Activated naive CD8-positive, alpha-beta T cell treated with anti-CD3 and anti-CD28 coated beads, Interleukin-2, amount 50 U/mL, for 24 hours (primary cell): ENCODE data around the gene MYO15B.
"Not testable (repeated sequence)": the region's sequence is repeated elsewhere in the genome, so short reads cannot be mapped to it uniquely, and the experiment has no call there.

Source experiments
- ATAC-seq: fragments of 150-1000 bp; cut with Tn5 transposase; one replicate; pipeline ENCODE4 v1.10.0; 2021
- DNase-seq: peaks from one replicate; pipeline ENCODE4 v3.0.0; 2021
- H3K27ac Mint-ChIP-seq: one replicate; pipeline ENCODE4 v1.8.0; 2021; ENCODE audit warnings: mild to moderate bottlenecking, mixed read lengths
- H3K27me3 Mint-ChIP-seq: one replicate; pipeline ENCODE4 v1.8.0; 2021; ENCODE audit warnings: mixed read lengths
- H3K36me3 Mint-ChIP-seq: one replicate; pipeline ENCODE4 v1.8.0; 2021; ENCODE audit warnings: low read depth, mixed read lengths
- H3K4me1 Mint-ChIP-seq: one replicate; pipeline ENCODE4 v1.8.0; 2021; ENCODE audit warnings: mixed read lengths
- H3K4me3 Mint-ChIP-seq: one replicate; pipeline ENCODE4 v1.8.0; 2021; ENCODE audit warnings: mild to moderate bottlenecking, moderate library complexity, mixed read lengths
- H3K9me3 Mint-ChIP-seq: one replicate; pipeline ENCODE4 v1.8.0; 2021; ENCODE audit warnings: mixed read lengths

Gene MYO15B

GRCh38 chr17:75584849-75585175 is 2.8 kb upstream of the MYO15B start:
- DNase-seq (no peak), ATAC-seq (no peak)
- Mint-ChIP-seq H3K27me3 (no peaks in the 10 kb centered on the region), H3K36me3 (no peaks in the 10 kb centered on the region), H3K27ac (no peak overlapping the region), H3K9me3 (no peaks in the 10 kb centered on the region), H3K4me1 (peaks cover 14% of the 10 kb centered on the region), H3K4me3 (no peak overlapping the region)

- H3K4me1 Mint-ChIP-seq, result peaks cover 7% of the 10 kb centered on the region
- DNase-seq (no peak), ATAC-seq (peak; percentile 7)
- no peaks in the 10 kb centered on the region for H3K9me3 Mint-ChIP-seq
- peak overlapping the region; percentile 65 for H3K4me3 Mint-ChIP-seq
- H3K27me3 Mint-ChIP-seq, result no peaks in the 10 kb centered on the region
- H3K27ac Mint-ChIP-seq, result no peak overlapping the region
- H3K36me3 Mint-ChIP-seq, result no peaks in the 10 kb centered on the region
Measured at GRCh38 chr17:75588596-75589011, 1.0 kb downstream of the MYO15B start.

GRCh38 chr17:75589012-75589918 is 1.7 kb downstream of the MYO15B start:
- Mint-ChIP-seq H3K9me3 (no peaks in the 10 kb centered on the region), H3K4me3 (peak overlapping the region; percentile 61), H3K4me1 (peaks cover 7% of the 10 kb centered on the region), H3K27me3 (no peaks in the 10 kb centered on the region), H3K36me3 (no peaks in the 10 kb centered on the region), H3K27ac (no peak overlapping the region)
- DNase-seq (peak; percentile 100), ATAC-seq (peak; percentile 83)

GRCh38 chr17:75589919-75590303 is 2.3 kb downstream of the MYO15B start:
- ATAC-seq, result no peak
- H3K27ac Mint-ChIP-seq, result no peak overlapping the region
- DNase-seq, result no peak
- H3K36me3 Mint-ChIP-seq, result no peaks in the 10 kb centered on the region
- H3K4me1 Mint-ChIP-seq, result peaks cover 7% of the 10 kb centered on the region
- peak overlapping the region; percentile 28 for H3K4me3 Mint-ChIP-seq
- H3K9me3 Mint-ChIP-seq, result no peaks in the 10 kb centered on the region
- no peaks in the 10 kb centered on the region for H3K27me3 Mint-ChIP-seq

GRCh38 chr17:75590314-75590761 is 2.7 kb downstream of the MYO15B start:
- ATAC-seq (no peak), DNase-seq (no peak)
- Mint-ChIP-seq H3K36me3 (no peaks in the 10 kb centered on the region), H3K4me1 (peaks cover 7% of the 10 kb centered on the region), H3K4me3 (peak overlapping the region; percentile 28), H3K27me3 (no peaks in the 10 kb centered on the region), H3K9me3 (no peaks in the 10 kb centered on the region), H3K27ac (no peak overlapping the region)

GRCh38 chr17:75590849-75591721 is 3.5 kb downstream of the MYO15B start:
- Mint-ChIP-seq H3K27ac (no peak overlapping the region), H3K4me3 (no peak overlapping the region), H3K36me3 (no peaks in the 10 kb centered on the region), H3K4me1 (peaks cover 7% of the 10 kb centered on the region), H3K27me3 (no peaks in the 10 kb centered on the region), H3K9me3 (no peaks in the 10 kb centered on the region)
- no peak for ATAC-seq
- DNase-seq, result no peak

GRCh38 chr17:75591722-75592302 is 4.2 kb downstream of the MYO15B start:
- Mint-ChIP-seq H3K27ac (no peak overlapping the region), H3K27me3 (no peaks in the 10 kb centered on the region), H3K4me1 (peaks cover 7% of the 10 kb centered on the region), H3K9me3 (no peaks in the 10 kb centered on the region), H3K4me3 (no peak overlapping the region), H3K36me3 (no peaks in the 10 kb centered on the region)
- no peak for DNase-seq
- no peak for ATAC-seq

GRCh38 chr17:75592348-75593020 is 4.9 kb downstream of the MYO15B start:
- Mint-ChIP-seq H3K9me3 (no peaks in the 10 kb centered on the region), H3K36me3 (no peaks in the 10 kb centered on the region)
- no peak for ATAC-seq

GRCh38 chr17:75593430-75593829 is 5.8 kb downstream of the MYO15B start:
- not testable (repeated sequence) for H3K27me3 Mint-ChIP-seq, H3K4me1 Mint-ChIP-seq, H3K9me3 Mint-ChIP-seq, H3K36me3 Mint-ChIP-seq, H3K27ac Mint-ChIP-seq, DNase-seq, ATAC-seq, H3K4me3 Mint-ChIP-seq

More at GRCh38 chr17:75592348-75593020, 4.9 kb downstream of the MYO15B start:
- H3K4me3 Mint-ChIP-seq, result no peak overlapping the region
- peaks cover 4% of the 10 kb centered on the region for H3K4me1 Mint-ChIP-seq
- DNase-seq, result no peak
- no peak overlapping the region for H3K27ac Mint-ChIP-seq
- no peaks in the 10 kb centered on the region for H3K27me3 Mint-ChIP-seq

- ATAC-seq (no peak), DNase-seq (no peak)
- Mint-ChIP-seq H3K36me3 (no peaks in the 10 kb centered on the region), H3K4me1 (peaks cover 3% of the 10 kb centered on the region), H3K27me3 (no peaks in the 10 kb centered on the region), H3K4me3 (no peak overlapping the region), H3K9me3 (no peaks in the 10 kb centered on the region), H3K27ac (no peak overlapping the region)
Measured at GRCh38 chr17:75594499-75595283, 7.1 kb downstream of the MYO15B start.

GRCh38 chr17:75595284-75595919 is 7.8 kb downstream of the MYO15B start:
- ATAC-seq (no peak), DNase-seq (no peak)
- Mint-ChIP-seq H3K27ac (no peak overlapping the region), H3K4me3 (no peak overlapping the region), H3K9me3 (no peaks in the 10 kb centered on the region), H3K4me1 (no peaks in the 10 kb centered on the region), H3K36me3 (no peaks in the 10 kb centered on the region), H3K27me3 (no peaks in the 10 kb centered on the region)

- DNase-seq (no peak), ATAC-seq (no peak)
- H3K36me3 Mint-ChIP-seq, result no peaks in the 10 kb centered on the region
- H3K4me1 Mint-ChIP-seq, result no peaks in the 10 kb centered on the region
- no peak overlapping the region for H3K27ac Mint-ChIP-seq
- no peaks in the 10 kb centered on the region for H3K27me3 Mint-ChIP-seq
- H3K4me3 Mint-ChIP-seq, result no peak overlapping the region
- no peaks in the 10 kb centered on the region for H3K9me3 Mint-ChIP-seq
Measured at GRCh38 chr17:75595920-75596313, 8.3 kb downstream of the MYO15B start.

- H3K9me3 Mint-ChIP-seq, result no peaks in the 10 kb centered on the region
- no peak for DNase-seq
- no peak for ATAC-seq
- H3K4me3 Mint-ChIP-seq, result no peak overlapping the region
- no peak overlapping the region for H3K27ac Mint-ChIP-seq
- H3K27me3 Mint-ChIP-seq, result no peaks in the 10 kb centered on the region
- no peaks in the 10 kb centered on the region for H3K4me1 Mint-ChIP-seq
- no peaks in the 10 kb centered on the region for H3K36me3 Mint-ChIP-seq
Measured at GRCh38 chr17:75596320-75597087, 8.9 kb downstream of the MYO15B start.
